HepG2 (cell line): Measurements from ENCODE around the gene GAS2. TPM values are rescaled to one million over a fixed set of nuclear protein-coding genes. Genes with fewer than 3 reads are reported as not detected.

Source experiments
- EHMT2 ChIP-seq: fragments of 200-600 bp; sonication (generic); IDR thresholded peaks from 2 replicates; pipeline ENCODE4 v1.7.0; 2017; ENCODE audit warnings: antibody characterized with exemption, low read depth, low read length, borderline replicate concordance
- HNF1A ChIP-seq, 2 experiments: sonication (generic) in 1 of 2; formaldehyde crosslinking in 1 of 2; IDR thresholded peaks; 2 replicates each; pipeline versions ENCODE4 v1.4.0 to v1.6.1; 2016 to 2020; ENCODE audit warnings: borderline replicate concordance in 1 of 2, low read depth in 1 of 2, mild to moderate bottlenecking in 1 of 2, missing genetic modification reagents in 1 of 2
- HNF4G ChIP-seq, 2 experiments: sonication (generic) in 1 of 2; formaldehyde crosslinking in 1 of 2; IDR thresholded peaks; 2 replicates each; pipeline versions ENCODE4 v1.4.0 to v1.6.1; 2011 to 2020; ENCODE audit warnings: borderline replicate concordance in 2 of 2, low read depth in 2 of 2, mild to moderate bottlenecking in 2 of 2, low read length in 1 of 2, missing genetic modification reagents in 1 of 2, moderate library complexity in 1 of 2
- MIER2 ChIP-seq: IDR thresholded peaks from 2 replicates; pipeline ENCODE4 v1.6.1; 2016; ENCODE audit warnings: missing biosample characterization, missing genetic modification reagents
- MYNN ChIP-seq: sonication (generic); formaldehyde crosslinking; IDR thresholded peaks from 2 replicates; pipeline ENCODE4 v1.4.0; 2020; ENCODE audit warnings: mild to moderate bottlenecking, low read depth, missing genetic modification reagents
- NBN ChIP-seq: fragments of 450-650 bp; conservative IDR thresholded peaks from 2 replicates; pipeline ENCODE4 v1.6.1; 2017
- NFE2L2 ChIP-seq: fragments of 150-350 bp; IDR thresholded peaks from 2 replicates; pipeline ENCODE4 v1.6.1; 2014; ENCODE audit warnings: low read length
- NR2F6 ChIP-seq, 2 experiments: IDR thresholded peaks; 2 replicates each; pipeline ENCODE4 v1.6.1; 2016; ENCODE audit warnings: antibody characterized with exemption in 1 of 2, mild to moderate bottlenecking in 1 of 2
- PRDM4 ChIP-seq: sonication (generic); formaldehyde crosslinking; IDR thresholded peaks from 2 replicates; pipeline ENCODE4 v1.9.0; 2021; ENCODE audit warnings: missing genetic modification reagents, borderline replicate concordance
- SRSF4 ChIP-seq: fragments of 200-400 bp; formaldehyde crosslinking; IDR thresholded peaks from one replicate; pipeline ENCODE4 v1.6.1; 2018; ENCODE audit warnings: mild to moderate bottlenecking, low read depth, low read length, moderate library complexity; ENCODE audit not compliant: poor library complexity, severe bottlenecking
- TEAD2 ChIP-seq: sonication (generic); formaldehyde crosslinking; IDR thresholded peaks from 2 replicates; pipeline ENCODE4 v1.9.0; 2021; ENCODE audit warnings: missing genetic modification reagents
- TRIM22 ChIP-seq: fragments of 450-650 bp; IDR thresholded peaks from 2 replicates; pipeline ENCODE4 v1.6.1; 2017
- YEATS4 ChIP-seq: sonication (generic); formaldehyde crosslinking; IDR thresholded peaks from 2 replicates; pipeline ENCODE4 v1.4.0; 2020; ENCODE audit warnings: missing genetic modification reagents, borderline replicate concordance
- ZBTB38 ChIP-seq: sonication (generic); formaldehyde crosslinking; IDR thresholded peaks from 2 replicates; pipeline ENCODE4 v1.5.1; 2020; ENCODE audit warnings: mild to moderate bottlenecking, missing genetic modification reagents
- ZNF180 ChIP-seq: sonication (generic); formaldehyde crosslinking; IDR thresholded peaks from 2 replicates; pipeline ENCODE4 v1.4.0; 2020; ENCODE audit warnings: low read depth, missing genetic modification reagents, borderline replicate concordance
- ZNF3 ChIP-seq: IDR thresholded peaks from 2 replicates; pipeline ENCODE4 v1.7.0; 2017; ENCODE audit warnings: inconsistent platforms
- ZNF335 ChIP-seq: sonication (generic); formaldehyde crosslinking; IDR thresholded peaks from 2 replicates; pipeline ENCODE4 v1.4.0; 2020; ENCODE audit warnings: missing genetic modification reagents
- ZNF547 ChIP-seq: sonication (generic); formaldehyde crosslinking; IDR thresholded peaks from 2 replicates; pipeline ENCODE4 v1.5.1; 2020; ENCODE audit warnings: mild to moderate bottlenecking, missing genetic modification reagents
- ZNF557 ChIP-seq: sonication (generic); formaldehyde crosslinking; IDR thresholded peaks from 2 replicates; pipeline ENCODE4 v1.4.0; 2020; ENCODE audit warnings: missing genetic modification reagents
- ZNF629 ChIP-seq: sonication (generic); formaldehyde crosslinking; conservative IDR thresholded peaks from 2 replicates; pipeline ENCODE4 v1.5.0; 2020; ENCODE audit warnings: missing genetic modification reagents
- ZNF839 ChIP-seq: sonication (generic); formaldehyde crosslinking; IDR thresholded peaks from 2 replicates; pipeline ENCODE4 v1.4.0; 2020; ENCODE audit warnings: missing genetic modification reagents, mild to moderate bottlenecking, borderline replicate concordance
- ZNF883 ChIP-seq: sonication (generic); formaldehyde crosslinking; IDR thresholded peaks from 2 replicates; pipeline ENCODE4 v1.5.1; 2020; ENCODE audit warnings: mild to moderate bottlenecking, missing genetic modification reagents; ENCODE audit errors: not compliant biosample characterization
- polyA plus RNA-seq, 8 experiments: library from polyadenylated mRNA; depleted of rRNA in 3 of 8; stranded (reverse) in 7 of 8; unstranded in 1 of 8; fragments of >200 nt; fragmentation: Illumina TruSeq in 4 of 8; extraction: Trizol in 4 of 8; gene quantifications; 2 replicates each; pipeline versions ENCODE4 v1.2.1 to v1.2.3, GENCODE V29; 2011 to 2016; ENCODE audit warnings: low read depth in 4 of 8, missing spikeins in 1 of 8, mixed read lengths in 1 of 8; ENCODE audit not compliant: insufficient read depth in 1 of 8
- total RNA-seq, 5 experiments: library from RNA; depleted of rRNA; stranded (reverse); fragments of >200 nt; fragmentation: Illumina TruSeq; extraction: Trizol; gene quantifications; 2 replicates each; pipeline ENCODE4 v1.2.3, GENCODE V29; 2016; ENCODE audit warnings: low read depth in 1 of 5
- TF ChIP-seq, protein P1 (sequence below): IDR thresholded peaks from 2 replicates; pipeline ENCODE4 v1.6.1; 2012; ENCODE audit warnings: inconsistent platforms

GAS2 gene
- total and polyA plus RNA-seq, 2 of the 13 experiments (the other 11 are each of a cell fraction or from before 2014, with no cell fraction given), result 26.0 to 85.1 TPM

GRCh38 chr11:22680628-22681027, 14.2 kb downstream of the GAS2 start (continued):
- TF ChIP-seq HNF1A (IDR thresholded peaks at IDR 0.05; ENCODE audit: low read depth), result no peak
- TF ChIP-seq HNF1A (CRISPR knock-in tag; IDR thresholded peaks at IDR 0.05; ENCODE audit: borderline replicate concordance), result peak; percentile 33; the same call in 1 of the 2 replicates
- TF ChIP-seq NFE2L2, result peak; percentile 92
- TF ChIP-seq ZBTB38 (CRISPR knock-in tag), result no peak
- TF ChIP-seq HNF4G (IDR thresholded peaks at IDR 0.05; ENCODE audit: borderline replicate concordance, low read depth, low read length), result peak; percentile 62; the same call in 1 of the 2 replicates
- no peak for TF ChIP-seq HNF4G (CRISPR knock-in tag; IDR thresholded peaks at IDR 0.05; ENCODE audit: borderline replicate concordance, low read depth)
- no peak for TF ChIP-seq ZNF883 (CRISPR knock-in tag)
- no peak for TF ChIP-seq MYNN
- TF ChIP-seq MIER2 (CRISPR knock-in tag), result peak; percentile 70; the same call in 1 of the 2 replicates
- no peak for TF ChIP-seq NBN
- peak; percentile 32 for TF ChIP-seq NR2F6 (IDR thresholded peaks at IDR 0.05)
- TF ChIP-seq NR2F6 (CRISPR knock-in tag; IDR thresholded peaks at IDR 0.05), result peak; percentile 38; the same call in 1 of the 2 replicates
- 0 out of 2 replicates have a peak, but pooled peaks have one; percentile 37 for TF ChIP-seq ZNF3
- TF ChIP-seq ZNF335 (CRISPR knock-in tag), result peak; percentile 44; the same call in 1 of the 2 replicates
- TF ChIP-seq TRIM22, result no peak
- no peak for TF ChIP-seq SRSF4
- no peak for TF ChIP-seq PRDM4 (CRISPR knock-in tag)
- TF ChIP-seq EHMT2, result peak; percentile 63; the same call in 1 of the 2 replicates
- TF ChIP-seq ZNF629, result peak; percentile 72
- no peak for TF ChIP-seq ZNF557 (CRISPR knock-in tag)
- no peak for TF ChIP-seq ZNF547 (CRISPR knock-in tag)
- no peak for TF ChIP-seq ZNF839 (CRISPR knock-in tag)
- no peak for TF ChIP-seq YEATS4 (CRISPR knock-in tag)
- no peak for TF ChIP-seq ZNF180 (CRISPR knock-in tag)
- TF ChIP-seq, protein P1, sequence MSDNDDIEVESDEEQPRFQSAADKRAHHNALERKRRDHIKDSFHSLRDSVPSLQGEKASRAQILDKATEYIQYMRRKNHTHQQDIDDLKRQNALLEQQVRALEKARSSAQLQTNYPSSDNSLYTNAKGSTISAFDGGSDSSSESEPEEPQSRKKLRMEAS, result 0 out of 2 replicates have a peak, but pooled peaks have one; percentile 27
- TF ChIP-seq TEAD2 (CRISPR knock-in tag), result no peak
